HEK293T (cell line): ENCODE measurements around the gene ADGRL3.

Experiments
- CTCF ChIA-PET: fragments of 350-600 bp; formaldehyde crosslinking; extraction: SDS; loops from one replicate; lab custom pipeline; 2021; ENCODE audit warnings: antibody characterized with exemption, inconsistent platforms; lab: Yijun Ruan, JAX
- POLR2A ChIA-PET: fragments of 350-600 bp; formaldehyde crosslinking; extraction: SDS; loops from one replicate; lab custom pipeline; 2020; ENCODE audit warnings: antibody characterized with exemption, inconsistent platforms; lab: Yijun Ruan, JAX
- DNase-seq: peaks from one replicate; pipeline ENCODE4 v3.0.0; 2012; ENCODE audit warnings: mixed read lengths; ENCODE audit errors: extremely low spot score
- ARNT ChIP-seq: fragments of 450-650 bp; IDR thresholded peaks from 2 replicates; pipeline ENCODE4 v1.6.1; 2017; ENCODE audit warnings: mild to moderate bottlenecking
- BHLHE40 ChIP-seq: fragments of 450-650 bp; IDR thresholded peaks from 2 replicates; pipeline ENCODE4 v1.6.1; 2016; ENCODE audit warnings: mild to moderate bottlenecking, moderate library complexity, borderline replicate concordance
- CTBP1 ChIP-seq: fragments of 450-650 bp; IDR thresholded peaks from 2 replicates; pipeline ENCODE4 v1.6.1; 2016; ENCODE audit warnings: borderline replicate concordance
- ELF4 ChIP-seq: fragments of 450-650 bp; IDR thresholded peaks from 2 replicates; pipeline ENCODE4 v1.6.1; 2017; ENCODE audit warnings: antibody characterized with exemption
- FOXA1 ChIP-seq: fragments of 450-650 bp; IDR thresholded peaks from 2 replicates; pipeline ENCODE4 v1.6.1; 2016; ENCODE audit warnings: mild to moderate bottlenecking
- FOXK2 ChIP-seq: fragments of 450-650 bp; IDR thresholded peaks from 2 replicates; pipeline ENCODE4 v1.6.1; 2016; ENCODE audit warnings: mild to moderate bottlenecking
- FOXM1 ChIP-seq: fragments of 450-650 bp; IDR thresholded peaks from 2 replicates; pipeline ENCODE4 v1.6.1; 2017; ENCODE audit warnings: mild to moderate bottlenecking, borderline replicate concordance
- HDGF ChIP-seq: fragments of 450-650 bp; IDR thresholded peaks from 2 replicates; pipeline ENCODE4 v1.6.1; 2017; ENCODE audit warnings: antibody characterized with exemption, borderline replicate concordance
- L3MBTL2 ChIP-seq: fragments of 450-650 bp; conservative IDR thresholded peaks from 2 replicates; pipeline ENCODE4 v1.6.1; 2016; ENCODE audit warnings: mild to moderate bottlenecking
- LEF1 ChIP-seq: fragments of 450-650 bp; IDR thresholded peaks from 2 replicates; pipeline ENCODE4 v1.6.1; 2017; ENCODE audit warnings: mild to moderate bottlenecking, borderline replicate concordance
- NFRKB ChIP-seq: fragments of 450-650 bp; IDR thresholded peaks from 2 replicates; pipeline ENCODE4 v1.6.1; 2016; ENCODE audit warnings: mild to moderate bottlenecking, moderate library complexity
- PKNOX1 ChIP-seq: fragments of 450-650 bp; IDR thresholded peaks from 2 replicates; pipeline ENCODE4 v1.6.1; 2016
- SP1 ChIP-seq: fragments of 450-650 bp; IDR thresholded peaks from 2 replicates; pipeline ENCODE4 v1.6.1; 2017
- SUZ12 ChIP-seq: fragments of 450-650 bp; IDR thresholded peaks from 2 replicates; pipeline ENCODE4 v1.6.1; 2016; ENCODE audit warnings: mild to moderate bottlenecking
- TARDBP ChIP-seq: fragments of 450-650 bp; IDR thresholded peaks from 2 replicates; pipeline ENCODE4 v1.6.1; 2016
- ZNF384 ChIP-seq: fragments of 450-650 bp; IDR thresholded peaks from 2 replicates; pipeline ENCODE4 v1.6.1; 2016

The ADGRL3 gene

GRCh38 chr4:61918507-61918906 is 718.4 kb downstream of the ADGRL3 start:
- no peak for TF ChIP-seq HDGF
- no peak for TF ChIP-seq ARNT
- TF ChIP-seq FOXK2, result no peak
- TF ChIP-seq SP1, result no peak
- no peak for TF ChIP-seq LEF1
- TF ChIP-seq FOXA1, result no peak
- no peak for TF ChIP-seq BHLHE40
- TF ChIP-seq SUZ12, result no peak
- TF ChIP-seq ELF4, result no peak
- TF ChIP-seq L3MBTL2, result no peak
- no peak for TF ChIP-seq PKNOX1
- TF ChIP-seq NFRKB, result no peak
- no peak for TF ChIP-seq TARDBP
- TF ChIP-seq CTBP1, result no peak
- no peak for TF ChIP-seq FOXM1
- TF ChIP-seq ZNF384, result no peak
- no peak for DNase-seq
- ChIA-PET POLR2A (no interaction called here), CTCF (no interaction called here)

DNA sequence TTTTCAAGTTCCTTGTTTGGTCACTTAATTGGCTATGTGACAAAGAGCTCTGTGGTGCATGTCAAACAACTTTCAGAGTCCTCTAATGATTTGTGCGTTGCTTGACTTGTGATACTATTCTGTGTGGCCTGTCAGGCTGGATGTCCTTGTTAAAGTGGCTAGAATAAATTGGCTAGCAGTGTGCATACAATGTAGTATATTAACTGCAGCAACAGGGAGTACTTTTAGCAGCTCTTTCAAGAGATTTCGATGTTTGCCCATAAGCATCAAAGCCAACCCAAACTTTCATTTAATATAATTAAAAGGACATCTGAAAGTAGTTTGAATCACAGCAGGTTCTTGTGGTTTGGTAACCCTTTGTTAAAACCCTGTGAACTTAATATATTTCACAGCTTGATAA is 718.9 kb downstream of the ADGRL3 start:
- DNase-seq, result no peak
- TF ChIP-seq PKNOX1 (peak; percentile 74), SUZ12 (no peak)
- ChIA-PET POLR2A (no interaction called here), CTCF (no interaction called here)

DNA sequence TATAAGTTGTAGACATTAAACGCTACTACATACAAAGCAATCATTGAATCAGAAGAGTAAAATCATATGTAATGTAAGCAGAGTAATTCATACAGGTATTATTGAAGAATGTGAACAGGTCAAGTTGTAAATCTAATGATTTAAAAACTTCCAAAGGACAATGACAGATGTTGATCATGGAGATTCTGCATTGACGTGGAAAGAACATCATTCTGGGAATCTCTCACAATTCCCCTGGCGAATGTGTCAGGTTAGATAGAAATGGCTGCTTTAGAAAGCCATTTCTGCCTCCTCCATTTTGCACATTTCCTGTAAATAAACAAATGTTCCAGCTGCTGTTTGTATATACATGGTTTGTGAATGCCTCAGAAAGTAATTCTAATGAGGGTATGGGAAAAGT is 719.4 kb downstream of the ADGRL3 start:
- no peak for TF ChIP-seq ARNT
- TF ChIP-seq ZNF384, result no peak
- no peak for TF ChIP-seq FOXK2
- no peak for TF ChIP-seq SP1
- TF ChIP-seq LEF1, result no peak
- TF ChIP-seq SUZ12, result no peak
- TF ChIP-seq PKNOX1, result no peak
- TF ChIP-seq HDGF, result no peak
- no peak for TF ChIP-seq L3MBTL2
- no peak for TF ChIP-seq CTBP1
- no peak for TF ChIP-seq NFRKB
- no peak for TF ChIP-seq BHLHE40
- no peak for TF ChIP-seq ELF4
- no peak for TF ChIP-seq FOXA1
- TF ChIP-seq TARDBP, result no peak
- TF ChIP-seq FOXM1, result no peak
- CTCF ChIA-PET, result no interaction called here
- no peak for DNase-seq
- POLR2A ChIA-PET, result no interaction called here

DNA sequence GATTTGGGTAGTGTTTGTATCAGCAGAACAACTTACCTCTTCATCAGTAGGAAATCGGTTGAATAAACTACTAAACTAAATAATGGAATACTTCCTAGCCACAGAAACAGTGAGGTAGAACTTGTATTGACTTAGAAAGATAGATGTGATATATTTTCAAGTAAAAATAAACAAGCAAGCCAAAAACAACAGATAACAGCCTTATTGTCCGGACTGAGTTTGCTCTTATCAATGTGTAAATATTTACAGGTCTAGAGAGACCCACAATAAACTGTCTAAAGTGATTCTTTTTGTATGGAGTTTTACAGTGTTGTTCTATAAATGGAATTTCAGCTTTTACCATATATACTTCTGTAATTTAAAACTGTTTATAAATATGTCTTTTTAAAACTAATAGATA is 721.8 kb downstream of the ADGRL3 start:
- POLR2A ChIA-PET, result no interaction called here
- no peak for DNase-seq
- TF ChIP-seq ZNF384 (no peak), BHLHE40 (no peak), NFRKB (no peak), FOXM1 (no peak), HDGF (no peak), ARNT (no peak), CTBP1 (no peak), SP1 (no peak), PKNOX1 (no peak), SUZ12 (no peak), ELF4 (no peak), TARDBP (no peak), FOXA1 (no peak), FOXK2 (no peak)
- CTCF ChIA-PET, result no interaction called here

DNA sequence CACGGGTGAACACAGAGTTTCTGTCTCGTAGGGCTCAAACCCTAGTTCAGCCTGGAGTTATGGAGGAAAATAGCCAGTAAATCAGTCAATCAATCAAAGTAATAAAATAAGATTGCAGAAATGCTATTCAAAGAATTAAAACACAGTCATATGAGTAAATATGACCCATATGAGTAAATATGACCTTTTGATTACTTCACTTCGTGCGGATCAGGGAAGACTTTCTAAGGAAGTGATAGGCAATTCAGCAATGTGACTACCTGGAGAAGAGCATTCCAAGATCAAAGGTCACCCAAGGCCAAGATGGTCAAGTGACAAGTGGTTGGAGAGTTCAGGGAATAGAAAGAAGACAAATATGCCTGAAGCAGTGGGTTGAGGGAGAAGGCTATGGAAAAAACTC is 722.6 kb downstream of the ADGRL3 start:
- CTCF ChIA-PET, result no interaction called here
- TF ChIP-seq NFRKB (no peak), PKNOX1 (peak; percentile 54)
- POLR2A ChIA-PET, result no interaction called here
- DNase-seq, result no peak

GRCh38 chr4:61923179-61923578 is 723.1 kb downstream of the ADGRL3 start:
- DNase-seq, result no peak
- ChIA-PET CTCF (no interaction called here), POLR2A (no interaction called here)
- TF ChIP-seq SP1 (no peak), L3MBTL2 (no peak), ARNT (no peak), CTBP1 (no peak), BHLHE40 (no peak), HDGF (no peak), FOXK2 (no peak), TARDBP (no peak), ELF4 (no peak), FOXM1 (no peak), SUZ12 (no peak), LEF1 (no peak)
